ENCODE measurements around the gene ODF4.
"Not testable (repeated sequence)": the region's sequence is repeated elsewhere in the genome, so short reads cannot be mapped to it uniquely, and the experiment has no call there.

ODF4 gene

DNA sequence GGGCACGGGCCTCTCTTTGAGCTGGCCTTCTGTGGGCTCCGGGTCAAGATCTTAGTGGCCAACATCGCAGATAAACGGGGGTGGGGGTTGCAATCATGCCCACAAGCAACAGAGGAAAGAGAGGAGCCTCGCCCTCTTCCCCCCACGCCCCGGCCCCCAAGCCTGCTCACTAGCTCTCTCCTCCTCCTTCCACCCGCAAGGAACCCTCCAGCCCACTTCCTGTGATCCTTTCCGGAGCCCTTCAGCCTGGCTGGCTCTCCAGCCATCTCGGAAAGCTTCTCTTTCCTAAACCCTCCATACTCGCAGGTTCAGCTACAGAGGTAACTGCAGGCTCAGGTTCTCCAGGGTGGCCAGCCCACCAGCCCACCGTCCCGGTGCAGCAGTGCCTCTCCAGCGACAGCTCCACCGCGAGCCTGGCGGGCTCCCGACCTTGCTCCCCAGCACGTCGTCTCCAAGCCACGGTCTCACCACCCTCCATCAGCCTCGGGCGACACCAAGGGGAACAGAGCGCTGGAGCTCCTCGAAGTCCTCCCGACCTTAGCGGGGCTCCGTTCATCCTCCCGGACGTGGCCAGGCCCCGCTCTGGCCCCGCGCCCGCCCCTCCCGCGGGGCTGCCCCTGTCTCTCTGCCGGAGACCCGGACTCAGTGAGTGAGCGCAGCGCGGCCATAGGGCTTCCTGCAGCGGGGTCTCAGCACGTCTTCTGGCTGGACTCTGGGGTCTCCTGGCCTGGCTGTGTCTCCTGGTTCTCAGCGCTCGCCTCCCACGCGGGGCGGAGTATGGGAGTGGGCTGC lies 12.9 kb upstream of the ODF4 start:
- DNase-seq (ENCODE audit: low spot score) = no peak

DNA sequence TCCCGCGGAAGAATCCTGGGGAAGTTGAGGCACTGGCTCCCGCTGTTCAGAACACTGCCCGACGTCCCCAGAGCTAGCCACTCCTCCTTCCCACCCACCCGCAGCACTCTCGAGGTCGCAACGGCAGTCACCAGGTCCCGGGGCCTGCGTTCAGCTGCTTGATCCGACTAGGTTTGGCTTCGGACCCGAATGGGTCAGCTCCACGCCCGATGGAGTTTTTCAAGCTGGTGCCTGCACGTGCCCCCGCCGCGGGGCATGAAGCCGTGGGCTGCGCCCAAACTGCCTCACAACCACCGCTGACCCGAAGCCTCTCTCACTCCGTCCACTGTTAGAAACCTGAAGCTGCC lies 12.4 kb upstream of the ODF4 start:
- DNase-seq (ENCODE audit: low spot score) = no peak

DNA sequence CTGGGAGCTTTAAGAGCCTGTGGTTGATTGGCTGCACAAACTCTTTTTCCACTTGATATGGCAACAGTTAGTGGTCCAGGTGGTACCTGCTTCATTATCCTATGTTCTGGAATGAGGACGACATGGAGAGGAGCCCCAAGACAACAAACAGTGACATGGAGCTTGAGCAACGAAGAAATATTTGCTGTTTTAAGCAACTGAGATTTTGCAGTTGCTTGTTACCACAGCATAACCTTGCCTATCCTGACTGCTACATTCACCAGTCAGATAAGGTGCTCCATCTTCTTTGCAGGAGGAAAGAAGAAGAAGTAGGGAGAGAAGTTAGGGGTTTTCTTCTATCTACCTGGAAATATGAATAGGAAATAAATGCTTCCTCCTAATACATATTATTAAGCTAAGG lies 7.5 kb upstream of the ODF4 start:
- DNase-seq (ENCODE audit: low spot score) = no peak

DNA sequence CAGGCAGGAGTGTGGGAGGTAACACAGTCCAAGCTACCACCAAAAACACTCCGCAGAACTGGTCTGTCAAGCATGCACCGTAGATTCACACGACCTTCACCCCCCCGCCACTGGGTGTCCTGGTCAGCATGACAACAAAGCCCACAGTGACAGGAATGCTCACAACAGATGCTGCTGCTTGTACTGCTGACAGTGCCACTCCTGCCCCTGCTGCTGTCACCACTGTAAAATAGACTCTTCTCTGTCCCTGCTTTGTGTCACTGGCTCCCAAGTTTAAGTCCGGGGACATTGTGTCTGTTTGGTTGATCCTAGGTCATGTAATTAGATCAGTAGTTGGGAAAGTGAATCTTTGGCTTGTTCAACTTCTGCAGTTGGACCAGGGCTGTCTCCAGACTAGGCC lies 7.0 kb upstream of the ODF4 start:
- no peak for DNase-seq (ENCODE audit: low spot score)

DNA sequence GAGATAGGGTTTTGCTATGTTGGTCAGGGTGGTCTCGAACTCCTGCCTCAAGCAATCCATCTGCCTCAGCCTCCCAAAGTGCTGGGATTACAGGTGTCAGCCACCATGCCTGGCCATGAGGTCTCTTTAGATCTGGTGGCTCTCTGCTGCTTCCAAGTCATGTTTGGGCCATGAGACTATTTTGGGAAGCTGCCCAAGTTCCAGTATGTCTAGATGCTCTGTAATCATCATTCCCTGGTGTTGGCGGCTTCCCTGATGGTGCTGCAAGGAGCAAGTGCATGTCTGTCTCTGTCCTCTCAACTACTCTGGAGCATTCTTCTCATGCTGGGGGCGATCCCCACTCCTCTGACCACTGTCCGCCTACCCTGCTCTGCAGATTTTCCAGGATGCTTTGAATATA lies 6.4 kb upstream of the ODF4 start:
- no peak for DNase-seq (ENCODE audit: low spot score)

DNA sequence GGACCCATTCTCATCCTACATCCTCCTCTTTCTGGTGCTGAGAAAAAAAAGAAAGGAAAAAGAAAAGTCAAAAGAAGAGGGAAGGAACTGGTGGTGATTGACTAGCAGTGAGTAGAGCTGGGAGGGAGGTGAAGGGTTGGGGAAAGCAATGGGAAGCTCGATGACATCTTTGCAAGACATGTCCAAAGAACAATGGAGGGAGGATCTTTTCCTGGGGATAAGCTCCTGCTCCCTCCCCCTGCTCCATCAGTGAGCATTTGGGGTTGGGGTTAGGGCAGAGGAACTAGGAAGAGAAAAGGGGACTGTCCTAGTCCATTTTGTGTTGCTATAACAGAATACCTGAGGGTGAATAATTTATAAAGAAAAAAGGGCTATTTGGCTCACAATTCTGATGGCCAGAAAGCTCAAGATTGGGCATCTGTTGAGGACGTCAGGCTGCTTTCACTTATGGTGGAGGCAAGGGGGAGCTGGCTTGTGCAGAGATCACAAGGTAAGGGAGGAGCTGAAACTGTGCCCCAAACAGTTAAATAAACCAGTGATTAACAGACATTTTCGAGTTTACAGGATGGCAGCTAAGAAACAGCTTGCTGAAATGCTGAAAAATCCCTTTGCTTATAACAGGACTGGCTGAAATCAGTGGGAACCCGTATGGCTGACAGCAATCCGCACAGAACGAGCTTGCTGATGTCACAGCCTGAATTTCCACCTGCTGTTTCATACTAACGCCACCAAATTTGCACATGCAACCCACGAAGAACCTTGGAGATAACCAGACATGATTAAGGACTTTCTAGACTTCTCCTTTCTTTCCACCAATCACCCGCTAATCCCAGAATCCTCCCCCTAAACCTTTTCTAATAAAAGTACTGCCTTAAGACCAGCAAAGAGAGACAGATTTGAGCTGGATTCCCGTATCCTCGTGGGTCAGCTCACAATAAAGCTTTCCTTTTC lies 1.6 kb upstream of the ODF4 start:
- no peak for DNase-seq (ENCODE audit: low spot score)

DNA sequence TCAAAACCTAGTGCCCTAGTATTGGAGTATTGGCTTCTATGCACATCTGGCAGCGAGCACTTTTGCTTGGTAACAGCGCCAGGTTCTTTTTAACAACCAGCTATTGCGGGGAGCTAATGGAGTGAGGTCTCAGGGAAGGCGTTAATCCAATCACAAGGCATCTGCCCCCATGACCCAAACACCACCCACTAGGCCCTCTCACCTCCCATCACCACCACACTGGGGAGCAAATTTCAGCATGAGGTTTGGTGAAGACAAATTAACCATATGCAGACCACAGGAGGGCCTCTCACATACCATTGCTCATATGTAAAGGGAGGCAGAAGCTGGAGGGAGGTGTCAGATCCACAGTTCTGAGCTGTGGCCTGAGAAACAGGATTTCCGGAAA lies 893 bp upstream of the ODF4 start:
- DNase-seq (ENCODE audit: low spot score) = no peak

DNA sequence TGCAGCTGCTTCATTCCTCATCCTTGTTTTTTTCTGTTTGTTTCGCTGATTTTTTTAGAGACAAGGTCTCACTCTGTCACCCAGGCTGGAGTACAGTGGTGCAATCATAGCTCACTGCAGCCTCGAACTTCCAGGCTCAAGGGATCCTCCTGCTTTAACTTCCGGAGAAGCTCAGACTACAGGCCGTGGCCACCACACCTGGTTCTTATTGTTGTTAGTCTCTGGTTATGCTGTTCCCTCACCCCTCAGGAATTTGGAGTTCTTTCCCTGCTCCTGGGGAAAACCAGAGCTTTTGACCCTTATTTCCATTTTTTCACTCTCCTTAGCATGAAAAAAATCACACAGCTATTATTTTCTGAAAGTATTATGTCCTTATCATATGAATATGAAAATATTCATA lies 1.8 kb downstream of the ODF4 start:
- no peak for DNase-seq (ENCODE audit: low spot score)

DNA sequence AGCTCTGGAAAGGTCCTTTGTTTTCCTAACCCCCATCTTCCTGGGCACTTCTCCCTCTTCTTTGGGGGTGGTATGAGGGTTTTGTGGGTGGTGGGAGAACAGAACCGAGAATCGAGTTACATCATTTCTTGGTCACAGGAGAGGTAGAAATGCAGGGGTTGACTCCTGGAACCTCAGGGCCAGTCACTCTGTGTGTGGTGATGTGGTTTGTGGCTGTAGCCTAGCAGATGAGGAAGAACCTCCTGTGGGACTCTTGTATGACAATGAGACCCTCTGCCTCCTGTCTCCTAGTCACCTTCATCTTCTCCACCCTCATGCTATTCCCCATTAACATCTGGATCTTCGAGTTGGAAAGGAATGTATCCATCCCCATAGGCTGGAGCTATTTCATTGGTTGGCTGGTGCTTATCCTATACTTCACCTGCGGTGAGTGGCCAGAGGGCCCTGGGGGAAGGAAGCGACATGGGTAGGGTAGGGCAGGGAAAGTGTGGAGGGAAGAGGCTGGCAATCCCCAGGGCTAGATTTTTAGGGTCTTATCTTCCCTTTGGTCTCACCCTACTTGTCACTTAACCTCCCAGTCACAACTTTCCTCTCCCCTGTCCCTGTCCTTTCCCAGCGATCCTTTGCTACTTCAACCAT lies 5.5 kb downstream of the ODF4 start:
- DNase-seq (ENCODE audit: low spot score) = no peak

DNA sequence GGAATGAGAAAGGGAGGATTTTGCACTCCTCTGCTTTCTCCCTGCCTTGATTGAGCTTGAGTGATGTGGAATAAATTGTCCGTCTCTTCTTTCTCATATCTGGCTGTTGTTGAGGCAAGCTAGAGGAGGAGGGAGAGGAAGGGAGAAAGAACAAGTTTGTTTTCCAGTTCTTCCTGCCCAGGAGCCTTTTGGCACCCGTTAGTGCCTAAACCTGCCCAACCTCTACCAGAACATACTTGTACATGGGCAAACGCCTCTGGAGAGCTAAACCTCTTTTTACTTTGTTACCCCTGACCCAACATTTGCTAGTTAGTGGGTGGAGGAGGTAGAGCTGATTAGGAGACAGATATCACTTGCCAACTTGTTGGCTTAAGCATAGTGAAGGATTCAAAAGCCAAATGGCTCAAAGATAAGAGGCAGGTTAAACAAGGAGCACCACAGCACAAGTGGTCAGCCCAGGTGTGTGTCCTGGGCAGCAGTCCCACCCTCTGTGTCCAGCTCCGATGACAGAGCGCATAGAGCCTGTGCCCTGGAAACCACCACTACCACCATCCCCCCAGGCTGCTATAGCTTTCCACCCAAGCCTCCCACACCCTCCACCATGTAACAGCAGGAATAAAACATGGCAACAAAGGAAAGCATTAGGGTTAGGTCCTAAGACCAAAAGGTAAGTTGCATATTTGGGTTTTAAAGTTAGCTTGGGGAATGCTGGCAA lies 6.5 kb downstream of the ODF4 start:
- DNase-seq (ENCODE audit: low spot score) = no peak

DNA sequence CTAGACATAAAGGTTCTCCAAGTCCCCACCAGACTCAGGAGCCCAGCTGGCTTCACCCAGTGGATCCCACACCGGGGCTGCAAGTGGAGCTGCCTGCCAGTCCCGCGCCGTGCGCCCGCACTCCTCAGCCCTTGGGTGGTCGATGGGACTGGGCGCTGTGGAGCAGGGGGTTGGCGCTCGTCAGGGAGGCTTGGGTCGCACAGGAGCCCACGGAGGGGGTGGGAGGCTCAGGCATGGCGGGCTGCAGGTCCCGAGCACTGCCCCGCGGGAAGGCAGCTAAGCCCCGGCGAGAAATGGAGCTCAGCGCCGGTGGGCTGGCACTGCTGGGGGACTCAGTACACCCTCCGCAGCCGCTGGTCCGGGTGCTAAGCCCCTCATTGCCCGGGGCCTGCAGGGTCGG lies 7.4 kb downstream of the ODF4 start:
- not testable (repeated sequence) for DNase-seq (ENCODE audit: low spot score)

DNA sequence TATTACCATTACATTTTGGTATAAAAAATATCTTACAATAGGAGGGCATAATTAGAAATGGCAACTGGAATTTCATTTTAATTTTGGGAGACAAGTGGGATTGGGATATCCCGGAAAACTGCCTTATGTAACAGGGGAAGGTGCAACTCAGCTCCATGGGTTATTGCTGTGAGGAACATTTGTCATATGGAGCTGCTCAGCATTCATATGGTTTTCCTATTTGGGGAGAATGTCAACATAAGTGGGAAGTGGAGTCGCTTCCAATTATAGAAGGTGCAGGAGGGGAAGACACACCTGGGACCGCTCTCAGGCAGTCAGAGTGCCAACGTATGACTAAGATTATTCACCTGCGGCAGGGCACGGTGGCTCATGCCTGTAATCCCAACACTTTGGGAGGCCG lies 10.7 kb downstream of the ODF4 start:
- DNase-seq (ENCODE audit: low spot score) = no peak

DNA sequence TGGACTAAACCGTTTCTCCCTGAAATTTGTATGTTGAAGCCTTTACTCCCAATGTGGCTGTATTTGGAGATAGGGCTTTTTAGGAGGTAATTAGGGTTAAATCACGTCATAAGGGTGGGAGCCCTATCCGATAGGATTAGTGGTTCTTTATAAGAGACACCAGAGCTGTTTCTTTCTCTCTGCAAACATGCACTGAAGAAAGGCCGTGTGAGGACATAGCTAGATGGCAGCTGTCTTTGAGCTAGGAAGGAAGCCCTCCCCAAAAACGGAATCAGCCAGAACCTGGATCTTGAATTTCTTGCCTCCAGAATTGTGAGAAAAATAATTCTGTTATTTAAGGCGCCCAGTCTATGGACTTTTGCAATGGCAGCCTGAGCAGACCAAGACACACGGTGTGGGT lies 14.1 kb downstream of the ODF4 start:
- no peak for DNase-seq (ENCODE audit: low spot score)

DNA sequence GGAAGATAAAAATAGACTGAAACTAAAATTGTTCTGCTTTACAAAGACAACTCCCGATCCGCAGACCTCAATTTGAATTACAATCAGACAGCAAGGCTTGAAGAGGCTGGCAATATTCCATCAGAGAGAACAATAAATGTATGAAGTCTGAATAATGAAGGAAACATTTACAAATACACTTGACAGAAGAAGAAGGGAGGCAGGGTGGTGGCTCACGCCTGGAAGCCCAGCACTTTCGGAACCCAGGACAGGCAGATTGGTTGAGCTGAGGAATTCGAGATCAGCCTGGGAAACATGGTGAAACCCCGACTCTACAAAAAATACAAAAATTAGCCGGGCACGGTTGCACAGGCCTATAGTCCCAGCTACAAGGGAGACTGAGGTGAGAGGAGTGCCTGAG lies 14.6 kb downstream of the ODF4 start:
- no peak for DNase-seq (ENCODE audit: low spot score)

DNA sequence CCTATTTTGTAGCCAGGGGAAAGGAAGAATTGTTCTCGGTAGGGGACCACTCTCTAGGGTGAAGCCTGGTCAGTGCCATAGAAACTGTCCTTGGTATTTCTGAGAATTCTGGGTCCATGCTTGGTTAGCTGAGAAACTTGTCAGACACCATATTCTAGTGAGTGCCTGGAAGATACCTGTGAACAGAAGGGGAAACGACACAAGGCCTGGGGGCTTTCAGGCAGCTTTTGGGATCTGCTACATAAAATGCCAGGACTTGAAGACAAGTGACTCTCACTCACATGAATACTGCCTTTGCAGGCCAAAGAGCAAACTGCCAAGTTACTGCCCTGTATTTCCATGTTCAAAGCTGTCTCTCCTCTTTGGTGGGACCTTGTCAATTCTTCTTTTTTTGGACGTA lies 18.3 kb downstream of the ODF4 start:
- no peak for DNase-seq (ENCODE audit: low spot score)

DNA sequence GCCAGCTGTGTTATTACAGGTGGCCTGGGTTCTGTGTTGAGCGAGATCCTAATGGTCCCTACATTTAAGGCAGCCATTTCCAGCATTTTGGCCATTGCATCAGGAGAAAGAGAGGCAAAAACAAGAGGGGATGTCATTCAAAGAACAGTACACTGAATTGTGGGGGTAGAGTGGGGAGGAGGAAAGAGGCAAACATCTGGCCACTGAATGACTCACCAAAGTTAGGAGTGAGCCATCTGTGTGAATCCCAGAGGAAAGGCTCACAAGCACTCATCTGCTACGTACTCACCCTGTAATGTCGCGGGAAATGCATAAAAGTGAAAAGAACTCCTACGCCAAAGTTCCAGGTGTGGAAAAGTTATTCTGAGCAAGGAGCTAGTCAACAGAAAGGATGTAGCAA lies 20.1 kb downstream of the ODF4 start:
- DNase-seq (ENCODE audit: low spot score) = no peak

DNA sequence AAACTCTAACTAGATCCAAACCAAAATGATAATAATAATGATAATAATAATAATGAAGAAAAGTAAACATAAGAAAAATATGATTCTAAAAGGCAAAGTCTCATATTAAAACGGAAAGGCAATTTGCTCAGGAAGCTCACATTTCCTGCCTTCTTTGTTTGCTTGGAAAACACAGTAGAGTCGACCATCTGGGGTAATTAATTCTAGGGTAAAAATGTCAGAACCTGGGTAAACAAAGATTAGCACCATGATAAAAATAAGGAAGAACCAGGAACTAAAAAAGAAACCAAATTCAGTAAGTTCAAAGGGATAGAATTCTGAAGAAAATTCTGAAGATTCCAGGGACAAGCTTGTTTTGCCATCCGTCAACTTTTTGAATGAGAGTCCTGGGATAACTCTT lies 20.6 kb downstream of the ODF4 start:
- DNase-seq (ENCODE audit: low spot score) = no peak

DNA sequence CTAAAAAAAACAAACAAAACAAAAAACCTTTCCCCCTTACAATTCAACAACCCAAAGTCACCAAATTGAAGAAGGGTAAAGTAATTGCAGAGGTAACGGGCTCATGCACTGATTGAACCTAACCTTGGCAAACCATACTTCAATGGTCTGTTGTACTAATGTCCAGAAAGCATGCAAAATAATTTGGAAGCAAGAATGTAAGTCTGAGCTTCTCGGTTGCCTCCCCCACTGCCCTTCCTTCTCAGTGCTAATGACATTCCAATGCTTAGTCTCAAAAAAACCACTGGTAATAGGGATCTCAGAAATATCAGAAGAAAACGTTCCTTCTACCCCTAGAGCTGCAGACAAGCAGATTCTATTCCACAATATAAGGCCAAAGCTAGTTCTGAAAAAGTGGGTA lies 21.1 kb downstream of the ODF4 start:
- no peak for DNase-seq (ENCODE audit: low spot score)

DNA sequence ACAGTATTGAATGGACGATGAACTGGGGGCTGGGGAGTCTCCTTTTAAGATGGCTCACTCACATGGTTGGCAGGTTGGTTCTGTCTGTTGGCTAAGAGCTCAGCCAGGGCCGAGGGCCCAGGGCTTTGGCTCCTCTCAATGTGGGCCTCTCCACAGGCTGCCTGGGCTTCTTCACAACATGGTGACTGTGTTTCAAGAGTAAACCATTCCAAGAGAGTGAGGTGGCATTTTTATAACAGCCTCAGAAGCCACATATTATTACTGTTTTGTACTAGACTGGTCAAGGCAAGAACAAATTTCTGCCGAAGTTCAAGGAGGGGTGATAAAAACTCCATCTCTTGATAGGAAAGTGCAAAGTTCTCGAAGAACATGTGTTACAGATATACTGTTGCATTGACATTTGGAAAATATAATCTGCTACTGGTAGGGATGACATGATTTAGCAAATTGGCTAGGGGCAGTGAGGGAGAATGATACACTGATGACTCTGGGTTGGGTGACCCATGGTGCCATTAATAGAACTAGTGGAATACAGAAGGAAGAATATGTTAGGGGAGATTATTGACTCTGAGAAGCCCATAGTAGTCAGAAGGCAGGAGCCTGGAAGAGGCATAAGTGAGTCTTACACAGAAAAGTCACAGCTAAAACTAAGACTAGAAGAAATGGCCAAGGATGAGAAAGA lies 23.2 kb downstream of the ODF4 start:
- DNase-seq (ENCODE audit: low spot score) = no peak

DNA sequence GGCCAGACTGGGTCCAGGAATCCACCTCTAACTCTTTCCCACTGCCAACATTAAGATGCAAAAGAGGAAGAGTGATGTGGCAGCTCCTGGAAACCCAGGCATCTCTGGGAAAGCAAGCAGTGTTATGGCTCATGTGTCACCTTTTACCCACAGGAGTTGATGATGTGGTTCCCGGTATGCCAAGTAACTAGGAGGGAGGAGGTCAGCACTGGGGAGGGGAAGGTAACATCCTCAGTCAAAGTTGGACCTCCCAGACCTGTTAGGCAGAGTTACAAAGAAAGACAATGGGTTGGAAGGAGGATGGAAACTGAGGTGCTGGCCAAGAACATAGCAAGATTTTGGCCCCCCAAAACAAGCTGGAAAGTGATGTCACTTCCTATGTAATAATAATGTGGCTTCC lies 25.5 kb downstream of the ODF4 start:
- DNase-seq (ENCODE audit: low spot score) = no peak

DNA sequence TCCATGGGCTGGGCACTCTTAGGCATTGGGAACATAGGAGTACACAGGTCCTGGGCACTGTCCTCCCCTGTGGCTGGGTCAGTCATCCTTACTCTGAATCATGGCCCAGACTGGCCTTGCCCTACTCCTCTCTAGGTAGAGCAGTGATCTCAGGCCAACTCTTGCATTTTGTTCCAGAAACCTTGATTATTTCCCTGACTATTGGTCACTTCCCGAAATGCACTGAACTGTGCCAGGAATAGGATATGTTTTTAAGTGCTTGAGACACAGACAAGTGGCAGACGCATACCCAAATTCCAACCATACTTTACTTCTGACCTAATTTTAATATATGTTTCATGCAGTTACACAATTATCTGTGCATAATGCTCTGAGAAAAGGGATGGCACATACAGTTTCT lies 26.6 kb downstream of the ODF4 start:
- no peak for DNase-seq (ENCODE audit: low spot score)

DNA sequence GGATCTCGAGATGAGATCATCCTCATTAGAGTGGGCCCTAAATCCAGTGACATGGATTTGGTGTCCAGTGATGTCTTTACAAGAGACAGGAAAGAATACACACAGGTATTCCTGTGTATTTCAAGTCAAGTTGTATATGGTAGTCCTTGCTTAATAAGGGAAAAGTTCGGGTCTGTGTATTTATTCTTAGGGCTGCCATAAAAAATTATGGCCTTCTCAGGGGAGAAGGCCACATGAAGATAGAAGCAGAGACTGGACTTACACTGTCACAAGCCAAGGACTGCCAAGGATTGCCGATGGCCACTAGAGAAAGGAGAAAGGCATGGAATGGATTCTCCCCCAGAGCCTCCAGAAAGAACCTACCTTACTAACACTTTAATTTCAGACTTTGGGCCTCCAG lies 28.6 kb downstream of the ODF4 start:
- no peak for DNase-seq (ENCODE audit: low spot score)
